Lower leg skin (tissue), 4 donors: Measurements from ENCODE around the gene AVPI1. TPM values are rescaled to one million over a fixed set of nuclear protein-coding genes. Genes with fewer than 3 reads are reported as not detected.

Source experiments
- DNase-seq, 2 donors: peaks; one replicate each; pipeline ENCODE4 v3.0.0-alpha.2; 2019; ENCODE audit warnings: low spot score in 2 of 2
- H3K4me3 ChIP-seq: fragments of 200-600 bp; sonication (generic); 2 replicates; pipeline ENCODE4 v1.5.1; 2017; ENCODE audit warnings: mild to moderate bottlenecking, low read depth; ENCODE audit not compliant: poor library complexity, severe bottlenecking
- CTCF ChIP-seq, 3 donors: fragments of 450-650 bp; IDR thresholded peaks; one replicate each; pipeline ENCODE4 v1.5.1; 2016; ENCODE audit warnings: antibody characterized with exemption in 3 of 3, mild to moderate bottlenecking in 3 of 3, moderate library complexity in 2 of 3
- POLR2A ChIP-seq, 2 donors: fragments of 450-650 bp; IDR thresholded peaks; one replicate each; pipeline ENCODE4 v1.6.1; 2016 to 2017; ENCODE audit warnings: antibody characterized with exemption in 2 of 2, mild to moderate bottlenecking in 1 of 2, moderate library complexity in 1 of 2
- WGBS, 2 donors: methylation state at CpG; one replicate each; pipeline ENCODE4 v1.1.5; 2018; 5-methylcytosine and 5-hydroxymethylcytosine counted together
- intact Hi-C: fragments of 100-400 bp; cut with DNase I; formaldehyde crosslinking; loops from one replicate; pipeline ENCODE4 v1.15.0; 2023; ENCODE audit warnings: low total_unique reads
- total RNA-seq, 4 donors: library from RNA; depleted of rRNA; stranded (reverse); fragments of >200 nt; gene quantifications; one replicate each; pipeline ENCODE4 v1.1.0, GENCODE V29; 2016

Gene AVPI1
- total RNA-seq, 4 donors from 2014 or later: 133 to 169 (median 145) TPM

- intact Hi-C loops: no loop called here
- no peak for DNase-seq
- no peak for TF ChIP-seq CTCF (IDR thresholded peaks at IDR 0.05)
- no peak for TF ChIP-seq POLR2A (IDR thresholded peaks at IDR 0.05)
- 82% methylated on average over 12 of the region's 12 CpGs for WGBS, 2 donors
- no peak overlapping the region for H3K4me3 ChIP-seq
These were observed 35.1 kb upstream of the AVPI1 start for GRCh38 chr10:97721871-97722780.

GRCh38 chr10:97719602-97720001 lies 32.6 kb upstream of the AVPI1 start:
- intact Hi-C loops: no loop called here
- TF ChIP-seq POLR2A (IDR thresholded peaks at IDR 0.05) (no peak), CTCF (IDR thresholded peaks at IDR 0.05) (no peak)
- no peak overlapping the region for H3K4me3 ChIP-seq
- 65% methylated on average over 2 of the region's 2 CpGs for WGBS, 2 donors
- no peak for DNase-seq

GRCh38 chr10:97718659-97719142 lies 31.7 kb upstream of the AVPI1 start:
- intact Hi-C loops: no loop called here
- WGBS, 2 donors: 12 to 17% methylated on average over 8 of the region's 8 CpGs
- no peak for TF ChIP-seq POLR2A (IDR thresholded peaks at IDR 0.05)
- no peak for TF ChIP-seq CTCF (IDR thresholded peaks at IDR 0.05)
- H3K4me3 ChIP-seq: no peak overlapping the region
- peak; percentile 89 to 96 for DNase-seq

GRCh38 chr10:97718178-97718577 lies 31.1 kb upstream of the AVPI1 start:
- WGBS, 2 donors: 30 to 33% methylated on average over 6 of the region's 6 CpGs
- DNase-seq: no peak
- TF ChIP-seq CTCF (IDR thresholded peaks at IDR 0.05) (no peak), POLR2A (IDR thresholded peaks at IDR 0.05) (no peak)
- H3K4me3 ChIP-seq: no peak overlapping the region
- intact Hi-C loops: no loop called here

- no peak for DNase-seq
- intact Hi-C loops: no loop called here
- no peak for TF ChIP-seq CTCF (IDR thresholded peaks at IDR 0.05)
- no peak for TF ChIP-seq POLR2A (IDR thresholded peaks at IDR 0.05)
- H3K4me3 ChIP-seq: no peak overlapping the region
- WGBS, 2 donors: 87 to 88% methylated on average over 7 of the region's 7 CpGs
These were observed 30.6 kb upstream of the AVPI1 start for GRCh38 chr10:97717627-97718026.
